ENCODE measurements around the gene SCAMP5.

Gene SCAMP5

GRCh38 chr15:74962671-74963070 lies 32.7 kb upstream of the SCAMP5 start:
- H3K4me3 ChIP-seq: no peak overlapping the region
- DNase-seq (ENCODE audit: low read depth, low spot score): no peak
- H3K9ac ChIP-seq (ENCODE audit: insufficient read length): no peak overlapping the region
- no peak for TF ChIP-seq FOXP2 (optimal IDR thresholded peaks at IDR 0.05; ENCODE audit: control extremely low read depth, extremely low read length, insufficient read depth)
- TF ChIP-seq EZH2 (IDR thresholded peaks at IDR 0.05): no peak
- TF ChIP-seq POLR2AphosphoS5 (IDR thresholded peaks at IDR 0.05; ENCODE audit: borderline replicate concordance, low read depth, low read length): no peak
- peak overlapping the region; percentile 88; the same call in 1 of the 2 replicates for H3K27ac ChIP-seq
- H3K36me3 ChIP-seq (ENCODE audit: insufficient read depth, low read length): no peaks in the 10 kb centered on the region
- H3K9me3 ChIP-seq (ENCODE audit: low read depth, low read length): no peaks in the 10 kb centered on the region

- no peaks in the 10 kb centered on the region for H3K9me3 ChIP-seq (ENCODE audit: low read depth, low read length)
- no peak for TF ChIP-seq POLR2AphosphoS5 (IDR thresholded peaks at IDR 0.05; ENCODE audit: borderline replicate concordance, low read depth, low read length)
- no peak for TF ChIP-seq EZH2 (IDR thresholded peaks at IDR 0.05)
- no peak for TF ChIP-seq FOXP2 (optimal IDR thresholded peaks at IDR 0.05; ENCODE audit: control extremely low read depth, extremely low read length, insufficient read depth)
- H3K4me3 ChIP-seq: no peak overlapping the region
- no peak for DNase-seq (ENCODE audit: low read depth, low spot score)
- no peak overlapping the region for H3K9ac ChIP-seq (ENCODE audit: insufficient read length)
- H3K36me3 ChIP-seq (ENCODE audit: insufficient read depth, low read length): no peaks in the 10 kb centered on the region
- no peak overlapping the region for H3K27ac ChIP-seq
Observed at GRCh38 chr15:74963213-74963612, 32.1 kb upstream of the SCAMP5 start.

- Histone ChIP-seq H3K27ac (peak overlapping the region; percentile 86), H3K9ac (ENCODE audit: insufficient read length) (peak overlapping the region; percentile 23), H3K36me3 (ENCODE audit: insufficient read depth, low read length) (no peaks in the 10 kb centered on the region), H3K9me3 (ENCODE audit: low read depth, low read length) (no peaks in the 10 kb centered on the region), H3K4me3 (peak overlapping the region; percentile 17; the same call in 1 of the 2 replicates)
- TF ChIP-seq EZH2 (IDR thresholded peaks at IDR 0.05) (no peak), POLR2AphosphoS5 (IDR thresholded peaks at IDR 0.05; ENCODE audit: borderline replicate concordance, low read depth, low read length) (peak; percentile 48; the same call in 1 of the 2 replicates), FOXP2 (optimal IDR thresholded peaks at IDR 0.05; ENCODE audit: control extremely low read depth, extremely low read length, insufficient read depth) (no peak)
- DNase-seq (ENCODE audit: low read depth, low spot score): no peak
Observed at GRCh38 chr15:74964794-74965193, 30.6 kb upstream of the SCAMP5 start.

- DNase-seq (ENCODE audit: low read depth, low spot score): no peak
- no peak overlapping the region for H3K4me3 ChIP-seq
- H3K9ac ChIP-seq (ENCODE audit: insufficient read length): no peak overlapping the region
- H3K9me3 ChIP-seq (ENCODE audit: low read depth, low read length): no peaks in the 10 kb centered on the region
- TF ChIP-seq FOXP2 (optimal IDR thresholded peaks at IDR 0.05; ENCODE audit: control extremely low read depth, extremely low read length, insufficient read depth): no peak
- no peak overlapping the region for H3K27ac ChIP-seq
- no peaks in the 10 kb centered on the region for H3K36me3 ChIP-seq (ENCODE audit: insufficient read depth, low read length)
Observed at GRCh38 chr15:74967670-74968069, 27.7 kb upstream of the SCAMP5 start.

GRCh38 chr15:74976159-74976558 lies 19.2 kb upstream of the SCAMP5 start:
- DNase-seq (ENCODE audit: low read depth, low spot score): no peak
- TF ChIP-seq EZH2 (IDR thresholded peaks at IDR 0.05) (no peak), FOXP2 (optimal IDR thresholded peaks at IDR 0.05; ENCODE audit: control extremely low read depth, extremely low read length, insufficient read depth) (no peak), POLR2AphosphoS5 (IDR thresholded peaks at IDR 0.05; ENCODE audit: borderline replicate concordance, low read depth, low read length) (no peak)

GRCh38 chr15:74977599-74977998 lies 17.8 kb upstream of the SCAMP5 start:
- Histone ChIP-seq H3K9ac (ENCODE audit: insufficient read length) (no peak overlapping the region), H3K36me3 (ENCODE audit: insufficient read depth, low read length) (no peaks in the 10 kb centered on the region), H3K4me3 (no peak overlapping the region), H3K9me3 (ENCODE audit: low read depth, low read length) (no peaks in the 10 kb centered on the region), H3K27ac (no peak overlapping the region)
- TF ChIP-seq FOXP2 (optimal IDR thresholded peaks at IDR 0.05; ENCODE audit: control extremely low read depth, extremely low read length, insufficient read depth) (no peak), POLR2AphosphoS5 (IDR thresholded peaks at IDR 0.05; ENCODE audit: borderline replicate concordance, low read depth, low read length) (no peak), EZH2 (IDR thresholded peaks at IDR 0.05) (no peak)
- no peak for DNase-seq (ENCODE audit: low read depth, low spot score)

More at GRCh38 chr15:74976159-74976558, 19.2 kb upstream of the SCAMP5 start:
- no peaks in the 10 kb centered on the region for H3K9me3 ChIP-seq (ENCODE audit: low read depth, low read length)
- H3K9ac ChIP-seq (ENCODE audit: insufficient read length): no peak overlapping the region
- H3K27ac ChIP-seq: no peak overlapping the region
- H3K36me3 ChIP-seq (ENCODE audit: insufficient read depth, low read length): no peaks in the 10 kb centered on the region
- H3K4me3 ChIP-seq: no peak overlapping the region

- DNase-seq (ENCODE audit: low read depth, low spot score): no peak
- H3K27ac ChIP-seq: no peak overlapping the region
- no peaks in the 10 kb centered on the region for H3K36me3 ChIP-seq (ENCODE audit: insufficient read depth, low read length)
- no peak overlapping the region for H3K9ac ChIP-seq (ENCODE audit: insufficient read length)
- TF ChIP-seq EZH2 (IDR thresholded peaks at IDR 0.05) (no peak), FOXP2 (optimal IDR thresholded peaks at IDR 0.05; ENCODE audit: control extremely low read depth, extremely low read length, insufficient read depth) (no peak), POLR2AphosphoS5 (IDR thresholded peaks at IDR 0.05; ENCODE audit: borderline replicate concordance, low read depth, low read length) (no peak)
- H3K4me3 ChIP-seq: no peak overlapping the region
- no peaks in the 10 kb centered on the region for H3K9me3 ChIP-seq (ENCODE audit: low read depth, low read length)
Observed at GRCh38 chr15:74978077-74978476, 17.3 kb upstream of the SCAMP5 start.

- Histone ChIP-seq H3K4me3 (no peak overlapping the region), H3K27ac (no peak overlapping the region), H3K9ac (ENCODE audit: insufficient read length) (no peak overlapping the region), H3K9me3 (ENCODE audit: low read depth, low read length) (no peaks in the 10 kb centered on the region), H3K36me3 (ENCODE audit: insufficient read depth, low read length) (no peaks in the 10 kb centered on the region)
- TF ChIP-seq FOXP2 (optimal IDR thresholded peaks at IDR 0.05; ENCODE audit: control extremely low read depth, extremely low read length, insufficient read depth) (no peak), POLR2AphosphoS5 (IDR thresholded peaks at IDR 0.05; ENCODE audit: borderline replicate concordance, low read depth, low read length) (no peak), EZH2 (IDR thresholded peaks at IDR 0.05) (no peak)
- DNase-seq (ENCODE audit: low read depth, low spot score): no peak
Observed at GRCh38 chr15:74978503-74978902, 16.9 kb upstream of the SCAMP5 start.

- Histone ChIP-seq H3K9me3 (ENCODE audit: low read depth, low read length) (no peaks in the 10 kb centered on the region), H3K9ac (ENCODE audit: insufficient read length) (no peak overlapping the region), H3K36me3 (ENCODE audit: insufficient read depth, low read length) (no peaks in the 10 kb centered on the region), H3K27ac (no peak overlapping the region), H3K4me3 (no peak overlapping the region)
- DNase-seq (ENCODE audit: low read depth, low spot score): no peak
- TF ChIP-seq POLR2AphosphoS5 (IDR thresholded peaks at IDR 0.05; ENCODE audit: borderline replicate concordance, low read depth, low read length): no peak
- no peak for TF ChIP-seq EZH2 (IDR thresholded peaks at IDR 0.05)
- TF ChIP-seq FOXP2 (optimal IDR thresholded peaks at IDR 0.05; ENCODE audit: control extremely low read depth, extremely low read length, insufficient read depth): no peak
Observed at GRCh38 chr15:74982183-74982582, 13.2 kb upstream of the SCAMP5 start.
